GM12875 (cell line): Measurements from ENCODE around the gene ZGRF1.
A peak's percentile ranks its signal among the peaks of the same experiment; 100 is the strongest.
"Not testable (repeated sequence)": the region's sequence is repeated elsewhere in the genome, so short reads cannot be mapped to it uniquely, and the experiment has no call there.

Experiments
- H3K4me3 ChIP-seq: one replicate; pipeline ENCODE4 v1.5.1; 2011; ENCODE audit warnings: low read depth, low read length, control low read depth
- TF ChIP-seq, protein P1 (sequence below): IDR thresholded peaks from 2 replicates; pipeline ENCODE4 v1.5.1; 2011; ENCODE audit warnings: low read depth, mild to moderate bottlenecking, control low read depth, inconsistent platforms, low read length, moderate library complexity, borderline replicate concordance; ENCODE audit not compliant: insufficient read depth

ZGRF1 gene

DNA sequence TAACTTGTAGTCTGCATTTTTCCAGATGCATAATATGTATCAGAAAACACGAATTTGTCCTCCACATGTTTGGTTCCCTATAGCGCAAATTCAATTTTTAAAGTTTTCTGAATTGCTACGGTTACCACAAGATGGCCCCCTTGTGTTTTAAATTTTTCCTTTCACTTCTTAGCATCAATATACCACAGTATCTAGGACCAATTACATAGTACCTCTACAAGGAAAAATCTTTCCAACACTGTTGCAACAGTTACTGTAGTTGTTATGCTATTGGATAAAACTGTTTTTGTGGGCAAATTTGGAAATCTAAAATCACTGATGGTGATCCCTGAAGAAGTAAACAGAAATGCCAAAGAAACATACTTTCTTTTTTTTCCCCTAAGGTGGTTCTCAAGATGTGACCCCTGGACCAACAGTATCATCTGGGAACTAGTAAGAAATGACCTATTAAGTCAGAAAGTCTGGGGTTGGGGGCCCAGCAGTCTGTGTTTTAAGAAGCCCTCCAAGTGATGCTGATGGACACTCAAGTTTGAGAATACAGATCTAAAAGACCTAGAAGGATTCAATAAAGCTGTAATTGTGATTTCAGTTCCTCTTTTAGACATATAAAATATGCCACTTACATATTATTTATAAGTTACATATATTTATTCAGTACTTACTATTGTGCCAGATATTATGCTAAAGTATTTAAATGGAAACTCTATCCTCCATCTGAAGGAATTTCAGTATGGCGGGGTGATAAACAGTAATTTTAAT is 3.1 kb downstream of the ZGRF1 start:
- H3K4me3 ChIP-seq, result no peak overlapping the region
- TF ChIP-seq, protein P1, sequence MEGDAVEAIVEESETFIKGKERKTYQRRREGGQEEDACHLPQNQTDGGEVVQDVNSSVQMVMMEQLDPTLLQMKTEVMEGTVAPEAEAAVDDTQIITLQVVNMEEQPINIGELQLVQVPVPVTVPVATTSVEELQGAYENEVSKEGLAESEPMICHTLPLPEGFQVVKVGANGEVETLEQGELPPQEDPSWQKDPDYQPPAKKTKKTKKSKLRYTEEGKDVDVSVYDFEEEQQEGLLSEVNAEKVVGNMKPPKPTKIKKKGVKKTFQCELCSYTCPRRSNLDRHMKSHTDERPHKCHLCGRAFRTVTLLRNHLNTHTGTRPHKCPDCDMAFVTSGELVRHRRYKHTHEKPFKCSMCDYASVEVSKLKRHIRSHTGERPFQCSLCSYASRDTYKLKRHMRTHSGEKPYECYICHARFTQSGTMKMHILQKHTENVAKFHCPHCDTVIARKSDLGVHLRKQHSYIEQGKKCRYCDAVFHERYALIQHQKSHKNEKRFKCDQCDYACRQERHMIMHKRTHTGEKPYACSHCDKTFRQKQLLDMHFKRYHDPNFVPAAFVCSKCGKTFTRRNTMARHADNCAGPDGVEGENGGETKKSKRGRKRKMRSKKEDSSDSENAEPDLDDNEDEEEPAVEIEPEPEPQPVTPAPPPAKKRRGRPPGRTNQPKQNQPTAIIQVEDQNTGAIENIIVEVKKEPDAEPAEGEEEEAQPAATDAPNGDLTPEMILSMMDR, result peak; percentile 28; the same call in 1 of the 2 replicates

DNA sequence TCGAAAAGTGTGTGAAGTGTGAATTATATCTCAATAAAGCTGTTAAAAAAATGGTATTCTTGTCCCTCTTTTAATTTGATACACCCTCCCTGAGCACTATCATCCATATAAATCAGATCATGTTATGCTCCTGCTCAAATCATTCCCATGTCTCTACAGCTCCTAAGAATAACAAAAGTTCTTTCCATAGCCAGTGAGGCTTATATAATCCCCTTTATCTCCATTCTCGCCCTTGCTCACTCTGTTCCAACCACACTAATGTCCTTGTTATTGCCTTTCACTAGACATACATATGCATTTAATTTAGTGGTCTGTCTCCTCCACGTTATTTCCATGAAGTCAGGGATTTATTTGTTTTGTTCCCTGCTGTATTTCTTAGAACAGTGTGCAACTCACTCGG is 10.5 kb downstream of the ZGRF1 start:
- no peak overlapping the region for H3K4me3 ChIP-seq
- TF ChIP-seq, protein P1, result no peak

DNA sequence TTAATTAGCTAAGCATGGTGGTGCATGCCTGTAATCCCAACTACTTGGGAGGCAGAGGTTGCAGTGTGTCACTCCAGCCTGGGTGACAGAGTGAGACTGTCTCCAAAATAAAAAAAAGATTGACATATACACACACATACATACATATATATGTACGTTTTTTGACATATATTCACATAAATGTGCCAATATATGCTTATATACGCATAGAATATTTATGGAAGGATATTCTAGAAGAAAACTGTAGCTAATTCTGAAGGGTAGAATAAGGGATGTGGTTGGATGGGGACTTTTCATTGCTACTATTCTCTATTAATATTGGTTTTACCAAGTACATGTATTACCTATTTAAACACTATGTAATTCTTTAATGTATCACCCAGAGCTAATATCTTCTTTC is 19.7 kb downstream of the ZGRF1 start:
- H3K4me3 ChIP-seq, result no peak overlapping the region
- TF ChIP-seq, protein P1, result no peak

DNA sequence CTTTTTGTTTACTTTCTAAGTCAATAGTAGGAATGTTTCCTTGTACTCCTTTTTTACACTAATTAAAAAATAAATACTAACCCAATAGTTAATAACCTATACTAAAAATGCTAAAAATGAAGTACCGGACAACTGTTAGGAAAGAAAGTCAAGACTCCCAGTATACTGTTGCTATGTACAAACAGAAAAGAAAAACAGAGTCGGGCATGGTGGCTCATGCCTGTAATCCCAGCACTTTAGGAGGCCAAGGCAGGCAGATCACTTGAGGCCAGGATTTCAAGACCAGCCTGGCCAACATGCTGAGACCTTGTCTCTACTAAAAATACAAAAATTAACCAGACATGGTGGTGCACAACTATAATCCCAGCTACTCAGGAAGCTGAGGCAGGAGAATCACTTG is 23.9 kb downstream of the ZGRF1 start:
- H3K4me3 ChIP-seq, result not testable (repeated sequence)

DNA sequence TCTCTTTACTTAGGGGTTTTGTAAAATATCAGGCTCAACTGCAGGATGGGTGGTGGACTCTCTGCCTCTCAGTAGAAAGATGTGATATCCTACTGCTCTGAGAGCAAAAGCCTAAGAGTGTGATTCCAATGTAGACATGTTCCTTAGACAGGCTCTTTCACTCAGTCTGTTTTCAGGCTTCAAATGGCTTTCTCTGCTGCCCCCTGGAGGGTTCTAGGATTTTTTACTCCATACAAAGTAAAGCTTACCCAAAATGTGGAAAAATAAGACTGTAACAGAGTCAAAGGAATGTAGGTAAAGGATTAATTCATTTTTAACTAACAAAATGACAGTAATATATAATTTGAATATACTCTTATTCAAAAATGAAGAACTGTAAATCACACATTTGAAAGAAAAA is 32.1 kb downstream of the ZGRF1 start:
- TF ChIP-seq, protein P1, result peak; percentile 33; the same call in 1 of the 2 replicates
- H3K4me3 ChIP-seq, result no peak overlapping the region

DNA sequence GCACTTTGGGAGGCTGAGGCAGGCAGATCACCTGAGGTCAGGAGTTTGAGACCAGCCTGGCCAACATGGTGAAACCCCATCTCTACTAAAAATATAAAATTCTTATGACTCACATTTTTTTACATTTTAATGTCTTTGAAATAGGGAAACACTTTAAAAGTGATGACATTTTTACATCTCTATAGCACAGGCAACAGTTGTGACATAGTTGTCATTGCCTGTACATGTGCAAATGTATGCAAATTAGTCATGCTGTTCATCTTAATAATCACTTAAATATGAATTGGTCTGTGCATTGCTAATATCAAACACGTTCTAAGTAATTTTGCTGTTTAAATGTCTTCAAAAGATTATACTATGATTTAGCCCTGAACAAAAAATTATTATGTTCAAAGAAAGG is 41.7 kb downstream of the ZGRF1 start:
- TF ChIP-seq, protein P1, result no peak
- H3K4me3 ChIP-seq, result no peak overlapping the region

DNA sequence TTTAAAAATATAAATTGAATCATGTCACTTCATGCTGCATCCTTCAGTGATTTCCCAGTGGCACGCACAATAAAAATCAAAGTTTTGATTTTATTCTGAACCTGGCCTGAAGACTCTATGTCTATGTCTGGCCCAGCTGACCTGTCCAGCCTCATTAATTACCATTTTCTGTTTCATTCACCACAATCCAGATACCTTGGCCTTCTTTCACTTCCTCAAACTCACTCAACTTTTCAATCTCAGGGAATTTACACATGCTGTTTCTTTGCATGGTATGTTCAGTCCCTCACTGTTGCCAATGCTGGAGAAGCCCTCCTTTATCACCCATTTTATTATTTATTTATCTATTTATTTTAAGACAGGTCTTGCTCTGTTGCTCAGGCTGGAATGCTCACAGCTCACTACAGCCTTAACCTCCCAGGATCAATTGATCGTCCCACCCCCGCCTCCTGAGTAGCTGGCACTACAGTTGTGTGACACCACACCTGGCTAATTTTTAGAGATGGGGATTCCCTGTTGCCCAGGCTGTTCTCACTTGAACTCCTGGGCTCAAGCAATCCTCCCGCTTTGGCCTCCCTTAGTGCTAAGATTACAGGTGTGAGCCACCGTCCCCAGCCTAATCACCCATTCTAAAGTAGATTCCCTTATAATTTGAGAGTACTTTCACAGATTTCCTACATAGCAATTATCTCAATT is 43.1 kb downstream of the ZGRF1 start:
- TF ChIP-seq, protein P1, result no peak
- H3K4me3 ChIP-seq, result no peak overlapping the region
